H9 (cell line): ENCODE data around the gene DIP2C. TPM values are rescaled to one million over a fixed set of nuclear protein-coding genes. Genes with fewer than 3 reads are reported as not detected.

ENCODE experiments used
- DNase-seq: peaks from one replicate; pipeline ENCODE4 v3.0.0-alpha.2; 2017
- H2AFZ ChIP-seq: one replicate; pipeline ENCODE4 v1.6.1; 2013; ENCODE audit warnings: mild to moderate bottlenecking, low read length, control low read depth, moderate library complexity
- H2AK5ac ChIP-seq: 2 replicates; pipeline ENCODE4 v1.6.1; 2013; ENCODE audit warnings: low read length, control low read depth, mixed read lengths; ENCODE audit not compliant: insufficient read length
- H2BK120ac ChIP-seq: one replicate; pipeline ENCODE4 v1.6.1; 2013; ENCODE audit warnings: low read depth, mild to moderate bottlenecking, low read length, control low read depth, inconsistent platforms; ENCODE audit not compliant: poor library complexity, severe bottlenecking
- H2BK12ac ChIP-seq: 2 replicates; pipeline ENCODE4 v1.6.1; 2013; ENCODE audit warnings: low read length, control low read depth, mixed read lengths, low read depth; ENCODE audit not compliant: insufficient read length
- H2BK15ac ChIP-seq: 2 replicates; pipeline ENCODE4 v1.6.1; 2013; ENCODE audit warnings: low read depth, low read length, control low read depth
- H2BK20ac ChIP-seq: one replicate; pipeline ENCODE4 v1.6.1; 2013; ENCODE audit warnings: low read depth, mild to moderate bottlenecking, low read length, control low read depth, inconsistent platforms; ENCODE audit not compliant: poor library complexity, severe bottlenecking
- H2BK5ac ChIP-seq: 2 replicates; pipeline ENCODE4 v1.6.1; 2013; ENCODE audit warnings: low read length, control low read depth, mixed read lengths; ENCODE audit not compliant: insufficient read length
- H3K14ac ChIP-seq: 2 replicates; pipeline ENCODE4 v1.6.1; 2013; ENCODE audit warnings: low read length, control low read depth; ENCODE audit not compliant: insufficient read depth
- H3K18ac ChIP-seq: 2 replicates; pipeline ENCODE4 v1.6.1; 2013; ENCODE audit warnings: low read depth, mild to moderate bottlenecking, mixed read lengths, low read length, control low read depth; ENCODE audit not compliant: insufficient read length
- H3K23ac ChIP-seq: 2 replicates; pipeline ENCODE4 v1.6.1; 2013; ENCODE audit warnings: low read length, control low read depth, mixed read lengths, low read depth; ENCODE audit not compliant: insufficient read length
- H3K23me2 ChIP-seq: 2 replicates; pipeline ENCODE4 v1.6.1; 2013; ENCODE audit warnings: low read depth, mild to moderate bottlenecking, mixed read lengths, low read length, control low read depth; ENCODE audit not compliant: insufficient read length, poor library complexity, severe bottlenecking
- H3K27ac ChIP-seq: 2 replicates; pipeline ENCODE4 v1.5.1; 2013; ENCODE audit warnings: low read length, control low read depth, mixed read lengths, low read depth; ENCODE audit not compliant: insufficient read length
- H3K27me3 ChIP-seq: 2 replicates; pipeline ENCODE4 v1.6.1; 2013; ENCODE audit warnings: low read length, control low read depth, inconsistent platforms; ENCODE audit not compliant: insufficient read depth
- H3K4ac ChIP-seq: 2 replicates; pipeline ENCODE4 v1.6.1; 2013; ENCODE audit warnings: low read depth, mild to moderate bottlenecking, control low read depth, inconsistent platforms, low read length, moderate library complexity
- H3K4me1 ChIP-seq: 2 replicates; pipeline ENCODE4 v1.6.1; 2013; ENCODE audit warnings: low read length, control low read depth, inconsistent platforms; ENCODE audit not compliant: insufficient read depth
- H3K4me2 ChIP-seq: 2 replicates; pipeline ENCODE4 v1.6.1; 2013; ENCODE audit warnings: low read length, control low read depth, mixed read lengths; ENCODE audit not compliant: insufficient read length, insufficient read depth
- H3K56ac ChIP-seq: 2 replicates; pipeline ENCODE4 v1.6.1; 2013; ENCODE audit warnings: low read depth, mild to moderate bottlenecking, mixed read lengths, low read length, control low read depth; ENCODE audit not compliant: insufficient read length
- H3K79me1 ChIP-seq: 2 replicates; pipeline ENCODE4 v1.6.1; 2013; ENCODE audit warnings: low read depth, mild to moderate bottlenecking, moderate library complexity, low read length, control low read depth, inconsistent platforms; ENCODE audit not compliant: insufficient read depth, poor library complexity, severe bottlenecking
- H3K79me2 ChIP-seq: 2 replicates; pipeline ENCODE4 v1.6.1; 2013; ENCODE audit warnings: low read length, control low read depth, inconsistent platforms; ENCODE audit not compliant: insufficient read depth
- H3K9ac ChIP-seq: 2 replicates; pipeline ENCODE4 v1.6.1; 2013; ENCODE audit warnings: low read length, control low read depth, mixed read lengths; ENCODE audit not compliant: insufficient read length; ENCODE audit errors: extremely low read depth
- H3K9me3 ChIP-seq: one replicate; pipeline ENCODE4 v1.6.1; 2013; ENCODE audit warnings: low read depth, low read length, inconsistent platforms; ENCODE audit not compliant: control insufficient read depth
- H3T11ph ChIP-seq: one replicate; pipeline ENCODE4 v1.6.1; 2013; ENCODE audit warnings: mild to moderate bottlenecking, low read length, control low read depth, inconsistent platforms
- H4K20me1 ChIP-seq: one replicate; pipeline ENCODE4 v1.6.1; 2013; ENCODE audit not compliant: control insufficient read depth, insufficient read length, insufficient read depth
- H4K5ac ChIP-seq: 2 replicates; pipeline ENCODE4 v1.6.1; 2013; ENCODE audit warnings: low read depth, mild to moderate bottlenecking, mixed read lengths, low read length, control low read depth; ENCODE audit not compliant: insufficient read length
- H4K8ac ChIP-seq: replicated peaks from 2 replicates; pipeline ENCODE4 v1.6.1; 2013; ENCODE audit warnings: low read length, control low read depth, mixed read lengths, low read depth; ENCODE audit not compliant: insufficient read length
- H4K91ac ChIP-seq: 2 replicates; pipeline ENCODE4 v1.6.1; 2013; ENCODE audit warnings: low read depth, mild to moderate bottlenecking, moderate library complexity, mixed read lengths, low read length, control low read depth; ENCODE audit not compliant: insufficient read length
- H3K27ac Mint-ChIP-seq, 3 experiments: 2 replicates in 2 of 3; 3 replicates in 1 of 3; pipeline ENCODE4 v1.8.0; 2020 to 2021; ENCODE audit warnings: mixed read lengths in 3 of 3, mild to moderate bottlenecking in 1 of 3, moderate library complexity in 1 of 3
- H3K27me3 Mint-ChIP-seq: 2 replicates; pipeline ENCODE4 v1.8.0; 2021; ENCODE audit warnings: low read depth, mild to moderate bottlenecking, moderate library complexity, mixed read lengths
- H3K36me3 Mint-ChIP-seq, 3 experiments: 2 replicates in 2 of 3; 3 replicates in 1 of 3; pipeline ENCODE4 v1.8.0; 2020 to 2021; ENCODE audit warnings: low read depth in 3 of 3, mixed read lengths in 3 of 3; ENCODE audit not compliant: insufficient read depth in 1 of 3
- H3K4me1 Mint-ChIP-seq, 2 experiments: 2 replicates each; pipeline ENCODE4 v1.8.0; 2020; ENCODE audit warnings: mixed read lengths in 2 of 2
- H3K4me3 Mint-ChIP-seq, 2 experiments: 2 replicates in 1 of 2; 3 replicates in 1 of 2; pipeline ENCODE4 v1.8.0; 2020 to 2021; ENCODE audit warnings: mild to moderate bottlenecking in 2 of 2, mixed read lengths in 2 of 2, moderate library complexity in 1 of 2
- H3K9me3 Mint-ChIP-seq, 2 experiments: 2 replicates in 1 of 2; 3 replicates in 1 of 2; pipeline ENCODE4 v1.8.0; 2020; ENCODE audit warnings: mild to moderate bottlenecking in 2 of 2, mixed read lengths in 2 of 2, moderate library complexity in 1 of 2
- CTCF ChIP-seq: fragments of 200-600 bp; sonication (generic); conservative IDR thresholded peaks from 3 replicates; pipeline ENCODE4 v1.8.0; 2021; ENCODE audit warnings: antibody characterized with exemption, mild to moderate bottlenecking
- WGBS: extraction: QIAGEN DNeasy Blood & Tissue Kit; methylation state at CpG from one replicate; pipeline ENCODE4 v1.1.7; 2013; ENCODE audit warnings: missing lambda C conversion rate, low lambda C conversion rate, mixed read lengths; ENCODE audit not compliant: insufficient read length; ENCODE audit errors: extremely low coverage; 5-methylcytosine and 5-hydroxymethylcytosine counted together
- total RNA-seq: library from RNA; stranded (reverse); gene quantifications from 2 replicates; pipeline ENCODE4 v1.2.1, GENCODE V29; 2021

The DIP2C gene
- total RNA-seq, 1 experiment from 2014 or later = 7.9 TPM

GRCh38 chr10:443459-443858 is 246.0 kb downstream of the DIP2C start:
- no peaks in the 10 kb centered on the region for H3K4me1 Mint-ChIP-seq
- Histone ChIP-seq H2BK120ac (no peak overlapping the region), H3K79me1 (no peaks in the 10 kb centered on the region), H3K27me3 (no peaks in the 10 kb centered on the region), H4K20me1 (no peaks in the 10 kb centered on the region), H2BK5ac (no peak overlapping the region), H3K18ac (no peak overlapping the region), H3K4ac (no peak overlapping the region), H4K5ac (no peak overlapping the region), H3K9me3 (no peaks in the 10 kb centered on the region), H3K79me2 (no peaks in the 10 kb centered on the region), H3K9ac (no peak overlapping the region), H3K4me2 (no peak overlapping the region), H3K4me1 (no peaks in the 10 kb centered on the region), H3K14ac (no peak overlapping the region), H2BK20ac (no peak overlapping the region), H3T11ph (no peak overlapping the region), H4K8ac (no peak overlapping the region), H3K56ac (no peak overlapping the region), H2BK15ac (no peak overlapping the region), H2AFZ (no peak overlapping the region), H2AK5ac (no peak overlapping the region), H3K27ac (no peak overlapping the region), H4K91ac (no peak overlapping the region), H3K23me2 (no peaks in the 10 kb centered on the region), H3K23ac (no peak overlapping the region), H2BK12ac (no peak overlapping the region)
- H3K9me3 Mint-ChIP-seq = no peaks in the 10 kb centered on the region; a peak in 1 of 5 replicates
- no peak for DNase-seq
- no peak for TF ChIP-seq CTCF
- no peak overlapping the region for H3K4me3 Mint-ChIP-seq
- no CpG with 5 or more reads among the region's 2 CpGs for WGBS
- no peak overlapping the region for H3K27ac Mint-ChIP-seq
- H3K36me3 Mint-ChIP-seq = peaks cover 0 to 7% (median 4%) of the 10 kb centered on the region in 3 experiments; a peak in 3 of 7 replicates
- no peaks in the 10 kb centered on the region for H3K27me3 Mint-ChIP-seq
